K562 (cell line): ENCODE measurements around the gene SPTBN5. TPM values are rescaled to one million over a fixed set of nuclear protein-coding genes. Genes with fewer than 3 reads are reported as not detected.

ENCODE experiments used
- ATAC-seq: fragments of 200-7000 bp; cut with Tn5 transposase; 3 replicates; pipeline ENCODE4 v1.9.1; 2020; ENCODE audit warnings: moderate library complexity
- BruUV-seq: library from RNA; stranded (reverse); fragments of 400-500 nt; replicated peaks from 2 replicates; lab custom pipeline; 2021; lab: Mats Ljungman, UMichigan
- CTCF ChIA-PET: fragments of 300-600 bp; formaldehyde crosslinking; extraction: SDS; loops from one replicate; lab custom pipeline; 2021; ENCODE audit warnings: low intra/inter-chr PET ratio; lab: Yijun Ruan, JAX
- POLR2A ChIA-PET: fragments of 300-600, 350-650 bp; sonication (Branson Sonifier 250); formaldehyde crosslinking; extraction: SDS; loops from one replicate; lab custom pipeline; 2021; ENCODE audit warnings: antibody characterized with exemption, inconsistent platforms; lab: Yijun Ruan, JAX
- DNase-seq, 4 experiments: peaks; one replicate each; pipeline versions ENCODE4 v3.0.0 to v3.0.0-alpha.2; 2011 to 2018; ENCODE audit warnings: low spot score in 3 of 4, mixed read lengths in 3 of 4; ENCODE audit errors: extremely low read depth in 1 of 4
- FAIRE-seq: peaks from 2 replicates; lab custom pipeline; 2011; peaks lifted over from hg19 to GRCh38; lab: Jason Lieb, UNC
- H2AFZ ChIP-seq: 2 replicates; pipeline ENCODE4 v1.6.0; 2011; ENCODE audit warnings: low read depth, low read length, control low read depth, inconsistent platforms
- H3K27ac ChIP-seq: fragments of 200-600 bp; 3 replicates; pipeline ENCODE4 v1.8.0; 2011; ENCODE audit warnings: low read depth, mild to moderate bottlenecking, control low read depth, inconsistent platforms, low read length, moderate library complexity, mixed read lengths; ENCODE audit errors: extremely low read depth
- H3K27me3 ChIP-seq, 2 experiments: fragments of 300-600 bp in 1 of 2; 2 replicates in 1 of 2; 3 replicates in 1 of 2; pipeline versions ENCODE4 v1.6.0 to v1.8.0; 2011; ENCODE audit warnings: inconsistent platforms in 2 of 2, low read length in 2 of 2, mild to moderate bottlenecking in 1 of 2, mixed read lengths in 1 of 2, moderate library complexity in 1 of 2; ENCODE audit not compliant: control insufficient read depth in 2 of 2, insufficient read depth in 2 of 2
- H3K36me3 ChIP-seq: fragments of 300-600 bp; 3 replicates; pipeline ENCODE4 v1.8.0; 2011; ENCODE audit warnings: mild to moderate bottlenecking, low read length, inconsistent platforms; ENCODE audit not compliant: control insufficient read depth, insufficient read depth
- H3K4me1 ChIP-seq, 2 experiments: fragments of 200-600 bp in 1 of 2; replicated peaks in 1 of 2; 2 replicates in 1 of 2; 3 replicates in 1 of 2; pipeline versions ENCODE4 v1.5.1 to v1.8.0; 2011; ENCODE audit warnings: inconsistent platforms in 2 of 2, low read length in 2 of 2, mild to moderate bottlenecking in 1 of 2, mixed read lengths in 1 of 2, moderate library complexity in 1 of 2; ENCODE audit not compliant: control insufficient read depth in 2 of 2, insufficient read depth in 2 of 2
- H3K4me2 ChIP-seq: 2 replicates; pipeline ENCODE4 v1.6.1; 2011; ENCODE audit warnings: low read length, control low read depth, inconsistent platforms, mixed read lengths; ENCODE audit not compliant: insufficient read depth
- H3K4me3 ChIP-seq: fragments of 200-600 bp; sonication (generic), shearing (Covaris generic); 2 replicates; pipeline ENCODE4 v1.5.1; 2016; ENCODE audit warnings: control low read depth, inconsistent platforms
- H3K79me2 ChIP-seq: fragments of 200-600 bp; 3 replicates; pipeline ENCODE4 v1.8.0; 2011; ENCODE audit warnings: low read length, inconsistent platforms; ENCODE audit not compliant: control insufficient read depth, insufficient read depth
- H3K9ac ChIP-seq, 2 experiments: 2 replicates each; pipeline versions ENCODE4 v1.6.0 to v1.6.1; 2011; ENCODE audit warnings: low read depth in 2 of 2, low read length in 2 of 2, control low read depth in 1 of 2, inconsistent platforms in 1 of 2, mild to moderate bottlenecking in 1 of 2, mixed read lengths in 1 of 2; ENCODE audit not compliant: insufficient read depth in 1 of 2
- H3K9me1 ChIP-seq: one replicate; pipeline ENCODE4 v1.6.0; 2011; ENCODE audit warnings: inconsistent platforms, mild to moderate bottlenecking, low read length, moderate library complexity; ENCODE audit not compliant: control insufficient read depth, insufficient read depth
- H3K9me3 ChIP-seq: replicated peaks from 2 replicates; pipeline ENCODE4 v1.5.1; 2011; ENCODE audit warnings: low read depth, low read length, inconsistent platforms; ENCODE audit not compliant: control insufficient read depth, insufficient read depth
- H4K20me1 ChIP-seq: replicated peaks from 2 replicates; pipeline ENCODE4 v1.6.1; 2011; ENCODE audit warnings: low read length, inconsistent platforms, mixed read lengths; ENCODE audit not compliant: control insufficient read depth, insufficient read depth
- KAT8 ChIP-seq: fragments of 450-650 bp; IDR thresholded peaks from 2 replicates; pipeline ENCODE4 v1.6.1; 2016; ENCODE audit warnings: low read depth, mild to moderate bottlenecking
- TFE3 ChIP-seq: fragments of 450-650 bp; formaldehyde crosslinking; IDR thresholded peaks from 2 replicates; pipeline ENCODE4 v1.4.0; 2020; ENCODE audit warnings: mild to moderate bottlenecking, mixed read lengths
- WGBS: fragments of 100-300 bp; shearing (Covaris generic); methylation state at CpG from one replicate; pipeline ENCODE4 v1.1.6; 2016; ENCODE audit warnings: low coverage, mixed read lengths; ENCODE audit not compliant: insufficient coverage; ENCODE audit errors: missing lambda C conversion rate; 5-methylcytosine and 5-hydroxymethylcytosine counted together
- in situ Hi-C: fragments of 300-500 bp; cut with MboI; formaldehyde crosslinking; loops from 4 replicates; pipeline ENCODE4 v1.15.0; 2018; ENCODE audit warnings: inconsistent platforms, mixed read lengths
- intact Hi-C: fragments of 100-400 bp; cut with micrococcal nuclease; formaldehyde crosslinking; loops from 2 replicates; pipeline ENCODE4 v1.14.2; 2022
- polyA plus RNA-seq, 8 experiments: library from polyadenylated mRNA; depleted of rRNA in 4 of 8; stranded (reverse) in 5 of 8; unstranded in 3 of 8; fragments of >200 nt; fragmentation: Nextera tagmentation in 2 of 8; fragmentation: Illumina TruSeq in 1 of 8; extraction: Ambion mirVana in 2 of 8; extraction: Trizol in 1 of 8; gene quantifications; 2 replicates each; pipeline versions ENCODE4 v1.2.1 to v1.2.3, GENCODE V29; 2011 to 2014; ENCODE audit warnings: inconsistent platforms in 1 of 8, missing spikeins in 1 of 8
- total RNA-seq, 7 experiments: library from RNA; depleted of rRNA in 6 of 7; stranded (reverse); fragments of >200 nt in 6 of 7; fragmentation: Illumina TruSeq in 2 of 7; extraction: Trizol in 2 of 7; gene quantifications; 2 replicates each; pipeline versions ENCODE4 v1.2.1 to v1.2.3, GENCODE V29; 2011 to 2021; ENCODE audit warnings: low replicate concordance in 1 of 7
- TF ChIP-seq, protein P1 (sequence below): fragments of 250-450 bp; sonication (Bioruptor Pico); IDR thresholded peaks from 2 replicates; pipeline ENCODE4 v1.9.0; 2021; ENCODE audit warnings: mild to moderate bottlenecking

SPTBN5 gene
- total and polyA plus RNA-seq, 9 of the 15 experiments (the other 6 are each of a cell fraction or from before 2014, with no cell fraction given): 0.02 TPM; not detected in 8

DNA sequence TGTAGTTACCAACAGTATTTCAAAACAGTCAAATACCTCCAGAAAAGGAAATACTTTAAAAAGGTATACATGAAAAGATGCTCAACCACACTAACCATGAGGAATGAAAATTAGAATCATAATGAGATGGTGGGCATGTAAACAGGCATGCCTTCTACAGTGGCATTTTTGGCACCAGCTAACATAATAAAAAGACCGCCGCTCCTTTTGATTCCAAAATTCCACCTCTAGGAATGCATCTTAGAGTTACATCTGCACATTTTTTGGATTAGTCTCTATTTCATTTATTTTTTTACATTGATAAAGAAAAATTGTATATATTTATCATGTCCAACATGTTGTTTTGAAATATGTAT lies 37.0 kb upstream of the SPTBN5 start:
- intact Hi-C loops (no loop called here), in situ Hi-C loops (no loop called here)
- peaks cover 3 to 13% of the 10 kb centered on the region in 2 experiments; a peak in 4 of 5 replicates for H3K4me1 ChIP-seq
- H3K36me3 ChIP-seq: peaks cover 4% of the 10 kb centered on the region; the same call in 1 of the 3 replicates
- WGBS: 97% methylated on average over 2 of the region's 2 CpGs
- H3K9me3 ChIP-seq: no peaks in the 10 kb centered on the region
- H4K20me1 ChIP-seq: no peaks in the 10 kb centered on the region
- no peak overlapping the region for H3K4me2 ChIP-seq
- POLR2A ChIA-PET: no interaction called here
- H3K79me2 ChIP-seq: no peaks in the 10 kb centered on the region
- DNase-seq: no peak
- no peaks in the 10 kb centered on the region for H3K9me1 ChIP-seq
- FAIRE-seq: no peak
- H3K27me3 ChIP-seq: no peaks in the 10 kb centered on the region
- H2AFZ ChIP-seq: no peak overlapping the region
- no TSS peak for BruUV-seq
- no peak for TF ChIP-seq KAT8
- TF ChIP-seq, protein P1, sequence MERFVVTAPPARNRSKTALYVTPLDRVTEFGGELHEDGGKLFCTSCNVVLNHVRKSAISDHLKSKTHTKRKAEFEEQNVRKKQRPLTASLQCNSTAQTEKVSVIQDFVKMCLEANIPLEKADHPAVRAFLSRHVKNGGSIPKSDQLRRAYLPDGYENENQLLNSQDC (CRISPR knock-in tag): no peak
- TF ChIP-seq TFE3 (CRISPR knock-in tag): no peak
- TF ChIP-seq, all 486 proteins: peak for 0
- no peak for ATAC-seq
- Histone ChIP-seq H3K9ac (no peak overlapping the region), H3K27ac (no peak overlapping the region), H3K4me3 (no peak overlapping the region)
- CTCF ChIA-PET: no interaction called here
